ENCODE data around the gene CACHD1.

DNA sequence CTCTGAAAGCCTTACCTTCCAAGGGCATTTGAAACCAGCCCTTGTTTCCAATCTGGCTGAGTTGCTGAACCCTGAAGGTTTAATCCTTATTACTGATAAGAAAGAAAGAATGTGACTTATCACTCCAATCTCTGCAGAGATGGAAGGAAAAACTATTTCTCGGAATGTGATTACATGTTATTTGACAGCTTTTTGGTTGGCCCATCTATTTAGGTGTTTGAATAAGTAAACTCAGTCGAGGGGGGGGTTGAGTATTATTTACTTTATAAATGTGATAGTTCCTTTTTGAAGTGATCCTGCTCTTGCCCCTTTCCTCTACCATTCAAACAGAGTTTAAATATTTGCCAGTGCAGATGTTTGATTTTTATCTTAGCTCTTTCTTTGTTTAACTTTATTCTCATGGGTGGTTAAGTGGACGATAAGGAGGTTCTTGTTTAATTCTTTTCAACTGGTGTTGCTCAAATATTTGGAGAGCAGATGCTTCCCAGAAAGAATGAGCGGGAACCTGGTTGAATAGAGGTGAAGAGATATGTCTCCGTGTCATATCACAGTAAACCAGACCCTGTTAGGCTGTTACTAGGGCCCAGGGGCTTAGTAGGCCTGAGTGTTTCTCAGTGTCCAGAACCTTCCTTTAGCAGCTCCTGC lies 126.1 kb downstream of the CACHD1 start:
- TF ChIP-seq, protein P1, sequence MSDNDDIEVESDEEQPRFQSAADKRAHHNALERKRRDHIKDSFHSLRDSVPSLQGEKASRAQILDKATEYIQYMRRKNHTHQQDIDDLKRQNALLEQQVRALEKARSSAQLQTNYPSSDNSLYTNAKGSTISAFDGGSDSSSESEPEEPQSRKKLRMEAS (IDR thresholded peaks at IDR 0.05): no peak
- TF ChIP-seq, protein P2, sequence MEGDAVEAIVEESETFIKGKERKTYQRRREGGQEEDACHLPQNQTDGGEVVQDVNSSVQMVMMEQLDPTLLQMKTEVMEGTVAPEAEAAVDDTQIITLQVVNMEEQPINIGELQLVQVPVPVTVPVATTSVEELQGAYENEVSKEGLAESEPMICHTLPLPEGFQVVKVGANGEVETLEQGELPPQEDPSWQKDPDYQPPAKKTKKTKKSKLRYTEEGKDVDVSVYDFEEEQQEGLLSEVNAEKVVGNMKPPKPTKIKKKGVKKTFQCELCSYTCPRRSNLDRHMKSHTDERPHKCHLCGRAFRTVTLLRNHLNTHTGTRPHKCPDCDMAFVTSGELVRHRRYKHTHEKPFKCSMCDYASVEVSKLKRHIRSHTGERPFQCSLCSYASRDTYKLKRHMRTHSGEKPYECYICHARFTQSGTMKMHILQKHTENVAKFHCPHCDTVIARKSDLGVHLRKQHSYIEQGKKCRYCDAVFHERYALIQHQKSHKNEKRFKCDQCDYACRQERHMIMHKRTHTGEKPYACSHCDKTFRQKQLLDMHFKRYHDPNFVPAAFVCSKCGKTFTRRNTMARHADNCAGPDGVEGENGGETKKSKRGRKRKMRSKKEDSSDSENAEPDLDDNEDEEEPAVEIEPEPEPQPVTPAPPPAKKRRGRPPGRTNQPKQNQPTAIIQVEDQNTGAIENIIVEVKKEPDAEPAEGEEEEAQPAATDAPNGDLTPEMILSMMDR (IDR thresholded peaks at IDR 0.05 in 2 of 3, conservative IDR thresholded peaks at IDR 0.05 in 1 of 3; ENCODE audit: borderline replicate concordance in 1 of 3, insufficient read depth in 1 of 3, low read depth in 2 of 3, low read length in 2 of 3): no peak
- TF ChIP-seq RAD21 (IDR thresholded peaks at IDR 0.05; ENCODE audit: low read depth) (no peak), EZH2phosphoT487 (IDR thresholded peaks at IDR 0.05; ENCODE audit: borderline replicate concordance) (no peak), POLR2AphosphoS5 (IDR thresholded peaks at IDR 0.05; ENCODE audit: low read depth, low read length) (no peak), SIN3A (IDR thresholded peaks at IDR 0.05; ENCODE audit: low read depth) (no peak), EZH2 (IDR thresholded peaks at IDR 0.05) (no peak), POLR2A (IDR thresholded peaks at IDR 0.05; ENCODE audit: borderline replicate concordance, extremely low read depth, insufficient read depth, insufficient read length) (no peak)
- TF ChIP-seq, protein P3, sequence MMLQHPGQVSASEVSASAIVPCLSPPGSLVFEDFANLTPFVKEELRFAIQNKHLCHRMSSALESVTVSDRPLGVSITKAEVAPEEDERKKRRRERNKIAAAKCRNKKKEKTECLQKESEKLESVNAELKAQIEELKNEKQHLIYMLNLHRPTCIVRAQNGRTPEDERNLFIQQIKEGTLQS (IDR thresholded peaks at IDR 0.05): no peak

Measured in HCT116 (cell line).